Mononuclear cell (primary cell): ENCODE measurements around the gene TCF7L2. TPM values are rescaled to one million over a fixed set of nuclear protein-coding genes. Genes with fewer than 3 reads are reported as not detected.

Experiments
- H3K27me3 ChIP-seq: 2 replicates; pipeline ENCODE4 v1.6.0; 2011; ENCODE audit warnings: low read length, control low read depth; ENCODE audit not compliant: insufficient read depth
- H3K4me1 ChIP-seq: 2 replicates; pipeline ENCODE4 v1.5.1; 2011; ENCODE audit warnings: mild to moderate bottlenecking, low read length, control low read depth; ENCODE audit not compliant: insufficient read depth
- H3K4me3 ChIP-seq: 2 replicates; pipeline ENCODE4 v1.5.1; 2011; ENCODE audit warnings: mild to moderate bottlenecking, low read length, moderate library complexity
- H3K9me3 ChIP-seq: 2 replicates; pipeline ENCODE4 v1.5.1; 2011; ENCODE audit warnings: low read depth, mild to moderate bottlenecking, control low read depth, low read length
- total RNA-seq: library from RNA; depleted of rRNA; stranded (reverse); fragments of >200 nt; gene quantifications from one replicate; pipeline ENCODE4 v1.2.3, GENCODE V29; 2012

TCF7L2 gene
- 8.1 TPM for total RNA-seq

GRCh38 chr10:112949875-112950507 is at the start of gene TCF7L2:
TSS of gene TCF7L2 (plus strand) at chr10:112950247. CDS start at chr10:112950757, 510 bp downstream.
- no peaks in the 10 kb centered on the region for H3K9me3 ChIP-seq
- H3K4me3 ChIP-seq: peak within 1 kb of the TSS; percentile 67
- peaks cover 35% of the 10 kb centered on the region for H3K4me1 ChIP-seq
- H3K27me3 ChIP-seq: peaks cover 26% of the 10 kb centered on the region

- H3K4me3 ChIP-seq: no peak overlapping the region
- no peaks in the 10 kb centered on the region for H3K4me1 ChIP-seq
Measured at GRCh38 chr10:112902730-112903129, 47.3 kb upstream of the TCF7L2 start.

GRCh38 chr10:112904000-112904399 is 46.0 kb upstream of the TCF7L2 start:
- H3K27me3 ChIP-seq: no peaks in the 10 kb centered on the region
- no peaks in the 10 kb centered on the region for H3K4me1 ChIP-seq
- H3K4me3 ChIP-seq: no peak overlapping the region
- no peaks in the 10 kb centered on the region for H3K9me3 ChIP-seq

More at GRCh38 chr10:112902730-112903129, 47.3 kb upstream of the TCF7L2 start:
- H3K9me3 ChIP-seq: no peaks in the 10 kb centered on the region
- H3K27me3 ChIP-seq: no peaks in the 10 kb centered on the region

- Histone ChIP-seq H3K4me3 (no peak overlapping the region), H3K4me1 (no peaks in the 10 kb centered on the region), H3K9me3 (no peaks in the 10 kb centered on the region), H3K27me3 (no peaks in the 10 kb centered on the region)
Measured at GRCh38 chr10:112906945-112907344, 43.1 kb upstream of the TCF7L2 start.

GRCh38 chr10:112907893-112908292 is 42.2 kb upstream of the TCF7L2 start:
- Histone ChIP-seq H3K4me1 (no peaks in the 10 kb centered on the region), H3K9me3 (no peaks in the 10 kb centered on the region), H3K4me3 (no peak overlapping the region), H3K27me3 (no peaks in the 10 kb centered on the region)

GRCh38 chr10:112911206-112911605 is 38.8 kb upstream of the TCF7L2 start:
- Histone ChIP-seq H3K4me1 (peaks cover 7% of the 10 kb centered on the region), H3K4me3 (no peak overlapping the region), H3K27me3 (no peaks in the 10 kb centered on the region)

GRCh38 chr10:112912410-112912928 is 37.6 kb upstream of the TCF7L2 start:
- no peaks in the 10 kb centered on the region for H3K27me3 ChIP-seq
- no peak overlapping the region for H3K4me3 ChIP-seq
- no peaks in the 10 kb centered on the region for H3K9me3 ChIP-seq
- peaks cover 7% of the 10 kb centered on the region for H3K4me1 ChIP-seq

More at GRCh38 chr10:112911206-112911605, 38.8 kb upstream of the TCF7L2 start:
- H3K9me3 ChIP-seq: no peaks in the 10 kb centered on the region

- Histone ChIP-seq H3K9me3 (no peaks in the 10 kb centered on the region), H3K4me1 (peaks cover 7% of the 10 kb centered on the region), H3K4me3 (no peak overlapping the region), H3K27me3 (no peaks in the 10 kb centered on the region)
Measured at GRCh38 chr10:112913255-112913654, 36.8 kb upstream of the TCF7L2 start.

- H3K4me3 ChIP-seq: no peak overlapping the region
- no peaks in the 10 kb centered on the region for H3K27me3 ChIP-seq
- no peaks in the 10 kb centered on the region for H3K9me3 ChIP-seq
- peaks cover 7% of the 10 kb centered on the region for H3K4me1 ChIP-seq
Measured at GRCh38 chr10:112913661-112914287, 36.3 kb upstream of the TCF7L2 start.

- Histone ChIP-seq H3K4me1 (peaks cover 7% of the 10 kb centered on the region), H3K4me3 (no peak overlapping the region), H3K9me3 (no peaks in the 10 kb centered on the region), H3K27me3 (no peaks in the 10 kb centered on the region)
Measured at GRCh38 chr10:112914288-112914952, 35.6 kb upstream of the TCF7L2 start.

GRCh38 chr10:112915590-112916572 is 34.2 kb upstream of the TCF7L2 start:
- Histone ChIP-seq H3K9me3 (no peaks in the 10 kb centered on the region), H3K4me3 (no peak overlapping the region), H3K4me1 (peaks cover 7% of the 10 kb centered on the region), H3K27me3 (no peaks in the 10 kb centered on the region)

- no peaks in the 10 kb centered on the region for H3K9me3 ChIP-seq
- H3K4me3 ChIP-seq: no peak overlapping the region
- H3K27me3 ChIP-seq: no peaks in the 10 kb centered on the region
- H3K4me1 ChIP-seq: peaks cover 7% of the 10 kb centered on the region
Measured at GRCh38 chr10:112917681-112918080, 32.4 kb upstream of the TCF7L2 start.

GRCh38 chr10:112918771-112919170 is 31.3 kb upstream of the TCF7L2 start:
- Histone ChIP-seq H3K4me3 (no peak overlapping the region), H3K4me1 (peaks cover 4% of the 10 kb centered on the region), H3K9me3 (no peaks in the 10 kb centered on the region), H3K27me3 (no peaks in the 10 kb centered on the region)

- H3K27me3 ChIP-seq: no peaks in the 10 kb centered on the region
- no peak overlapping the region for H3K4me3 ChIP-seq
- H3K4me1 ChIP-seq: no peaks in the 10 kb centered on the region
- H3K9me3 ChIP-seq: no peaks in the 10 kb centered on the region
Measured at GRCh38 chr10:112919721-112920120, 30.3 kb upstream of the TCF7L2 start.
